RWPE1 (cell line): Measurements from ENCODE around the gene POLN.

Experiments used
- CTCF ChIA-PET: fragments of 350-600 bp; sonication (Branson Sonifier 250); formaldehyde crosslinking; extraction: SDS; loops from one replicate; lab custom pipeline; 2021; lab: Yijun Ruan, JAX
- POLR2A ChIA-PET: fragments of 400-600 bp; formaldehyde crosslinking; extraction: SDS; loops from one replicate; lab custom pipeline; 2020; ENCODE audit warnings: antibody characterized with exemption; ENCODE audit not compliant: low non-redundant PET; lab: Yijun Ruan, JAX
- DNase-seq: peaks from one replicate; pipeline ENCODE4 v3.0.0; 2012; ENCODE audit warnings: low spot score
- H3K27ac ChIP-seq: fragments of 450-650 bp; 2 replicates; pipeline ENCODE4 v1.5.1; 2017
- CTCF ChIP-seq: fragments of 450-650 bp; conservative IDR thresholded peaks from 2 replicates; pipeline ENCODE4 v1.5.1; 2017; ENCODE audit warnings: low read depth, mild to moderate bottlenecking

The POLN gene

GRCh38 chr4:2075171-2075986 lies 166.5 kb downstream of the POLN start:
- CTCF ChIA-PET = no interaction called here
- H3K27ac ChIP-seq = no peak overlapping the region
- POLR2A ChIA-PET = no interaction called here
- DNase-seq = no peak
- TF ChIP-seq CTCF = no peak

DNA sequence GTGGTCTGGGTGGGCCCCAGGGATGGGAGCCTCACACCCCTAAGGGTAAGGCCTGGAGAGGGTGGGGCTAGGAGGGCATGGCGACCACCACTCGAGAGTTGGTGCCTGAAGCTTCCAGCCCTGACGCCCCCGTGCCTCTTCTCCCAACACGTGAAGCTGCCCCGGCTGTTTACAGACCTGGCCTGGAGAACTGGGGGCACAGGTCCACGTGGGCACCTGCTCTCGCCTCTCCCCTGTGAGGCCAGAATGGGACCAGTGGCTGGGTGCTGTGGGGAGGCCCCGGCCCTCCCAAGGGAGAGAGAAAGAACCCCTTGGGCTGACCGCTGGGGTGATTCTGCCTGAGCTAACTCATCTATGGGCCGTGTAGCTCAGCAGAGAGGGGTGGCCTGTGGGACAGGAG lies 167.3 kb downstream of the POLN start:
- CTCF ChIA-PET = interaction anchor here (1.1 kb wide), 1 partner anchor 8 kb away, joined by 6 read pairs; no protein-coding TSS in a partner anchor
- POLR2A ChIA-PET = no interaction called here
- DNase-seq = no peak
- no peak overlapping the region for H3K27ac ChIP-seq
- no peak for TF ChIP-seq CTCF

DNA sequence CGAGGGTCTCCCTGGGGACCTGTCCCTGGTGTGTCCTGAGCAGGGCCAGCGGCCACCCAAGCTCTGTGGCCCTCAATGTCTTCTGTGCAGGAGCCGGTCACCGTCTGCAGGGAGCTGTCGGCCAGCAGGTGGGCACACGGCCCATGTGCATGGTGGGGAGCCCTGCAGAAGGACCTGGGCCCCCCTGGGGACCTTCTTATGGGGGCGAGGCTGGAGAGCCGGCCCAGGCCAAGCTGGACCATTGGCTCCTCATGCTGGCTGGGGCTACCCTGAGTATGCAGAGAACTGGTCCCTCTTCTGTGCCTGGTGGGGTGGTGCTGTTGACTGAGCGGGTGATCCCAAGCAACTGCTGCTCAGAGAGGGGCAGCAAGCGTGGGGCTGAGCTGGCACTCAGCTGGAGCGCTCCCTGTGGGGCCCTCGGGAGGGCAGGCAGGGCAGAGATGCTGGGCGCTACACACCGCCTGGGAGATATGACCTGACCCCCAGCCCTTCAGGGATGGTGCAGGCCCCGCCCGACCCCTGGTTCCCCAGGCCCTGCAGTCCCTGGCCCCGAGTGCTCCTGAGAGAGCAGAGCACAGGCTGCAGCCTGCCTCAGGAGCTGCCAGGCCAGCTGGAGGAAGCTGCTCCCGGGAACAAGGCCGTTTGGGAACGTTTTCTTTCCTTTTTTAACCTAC lies 168.0 kb downstream of the POLN start:
- ChIA-PET POLR2A (no interaction called here), CTCF (interaction anchor here (1.1 kb wide), 1 partner anchor 9 kb away, joined by 6 read pairs; no protein-coding TSS in a partner anchor)
- TF ChIP-seq CTCF = no peak
- H3K27ac ChIP-seq = no peak overlapping the region
- DNase-seq = no peak

- TF ChIP-seq CTCF = no peak
- no peak for DNase-seq
- POLR2A ChIA-PET = no interaction called here
- H3K27ac ChIP-seq = no peak overlapping the region
- CTCF ChIA-PET = no interaction called here
Measured at GRCh38 chr4:2072971-2073807, 168.7 kb downstream of the POLN start.

DNA sequence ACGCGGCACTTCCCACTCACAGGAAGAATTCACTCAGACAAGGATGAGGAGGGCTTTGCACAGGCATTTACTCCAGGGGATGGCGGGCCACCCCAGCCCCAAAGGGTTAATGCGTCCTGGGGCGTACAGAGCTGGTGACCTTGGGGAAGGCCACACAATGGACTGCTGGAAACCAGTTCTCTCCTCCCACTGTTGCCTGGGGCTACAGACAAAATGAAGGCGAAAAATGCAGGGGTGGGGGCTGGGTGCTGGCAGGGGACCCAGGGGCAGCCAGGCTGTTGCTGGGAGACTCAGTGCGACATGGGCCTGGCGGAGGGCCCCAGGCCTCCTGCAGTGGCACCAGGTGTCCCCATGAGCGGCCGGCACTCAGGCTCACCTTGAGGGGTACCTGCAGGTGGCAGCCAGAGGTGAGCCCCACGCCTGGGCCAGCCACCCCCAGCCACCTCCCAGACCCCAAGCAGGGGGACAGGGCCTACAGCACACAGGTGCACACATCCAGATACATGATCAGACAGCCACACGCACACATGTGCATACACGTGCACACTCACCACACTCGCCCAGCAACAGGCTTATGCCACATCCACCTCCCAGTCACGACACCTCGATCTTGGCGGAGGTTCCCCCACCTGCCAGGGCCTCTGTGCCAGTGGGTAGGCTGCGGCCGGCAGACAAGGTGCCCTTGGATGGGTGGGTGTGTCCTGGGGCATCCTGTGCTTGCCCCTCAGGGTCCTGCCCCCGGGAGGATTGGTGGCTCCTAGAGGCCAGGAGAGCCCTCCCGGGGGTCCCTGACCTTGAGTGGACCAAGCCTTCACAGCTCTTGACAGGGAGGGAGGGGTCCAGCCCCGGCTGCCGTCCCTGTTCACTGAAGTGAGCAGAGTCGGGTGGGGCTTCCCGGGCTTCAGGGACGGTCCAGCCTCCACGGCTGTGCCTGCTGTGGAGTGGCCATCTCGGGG lies 169.7 kb downstream of the POLN start:
- ChIA-PET CTCF (no interaction called here), POLR2A (no interaction called here)
- TF ChIP-seq CTCF = no peak
- DNase-seq = no peak
- no peak overlapping the region for H3K27ac ChIP-seq
